Upper lobe of left lung (tissue), 4 donors: ENCODE data around the gene CEP72.

Experiments
- CTCF ChIP-seq, 6 experiments: fragments of 450-650 bp in 4 of 6; fragments of 200-600 bp in 2 of 6; sonication (generic) in 2 of 6; IDR thresholded peaks; one replicate each; pipeline ENCODE4 v1.5.1; 2016 to 2019; ENCODE audit warnings: antibody characterized with exemption in 6 of 6
- EP300 ChIP-seq, 4 donors: sonication (generic); formaldehyde crosslinking; IDR thresholded peaks; one replicate each; pipeline ENCODE4 v1.5.1; 2017; ENCODE audit warnings: antibody characterized with exemption in 4 of 4, control low read depth in 2 of 4
- POLR2A ChIP-seq, 4 donors: fragments of 450-650 bp; IDR thresholded peaks; one replicate each; pipeline ENCODE4 v1.5.1; 2016 to 2017; ENCODE audit warnings: antibody characterized with exemption in 4 of 4, mild to moderate bottlenecking in 2 of 4

- TF ChIP-seq CTCF (IDR thresholded peaks at IDR 0.05), result no peak
- TF ChIP-seq EP300 (IDR thresholded peaks at IDR 0.05), result no peak
- TF ChIP-seq POLR2A (IDR thresholded peaks at IDR 0.05), result no peak
These were observed 33.3 kb downstream of the CEP72 start for GRCh38 chr5:645421-645820.
